ENCODE data around the gene GNB3. TPM values are rescaled to one million over a fixed set of nuclear protein-coding genes. Genes with fewer than 3 reads are reported as not detected.

The GNB3 gene
- total and polyA plus RNA-seq, 2 donors (not counting 3 experiments of a cell fraction or from before 2014, with no cell fraction given): 9.4 to 12.0 TPM

- ChIA-PET POLR2A (no interaction called here), CTCF (no interaction called here)
- dilution Hi-C loops (cut with MboI; ENCODE audit: extremely low pct_ligation_motif_present, low sequenced_read_pairs): no loop called here
- Histone ChIP-seq H3K27ac (ENCODE audit: insufficient read depth, low read depth, low read length) (no peak overlapping the region), H3K79me2 (ENCODE audit: control insufficient read depth, insufficient read depth, low read length) (no peaks in the 10 kb centered on the region), H3K36me3 (ENCODE audit: control insufficient read depth in 2 of 2, extremely low read depth in 1 of 2, insufficient read depth in 2 of 2, low read length in 2 of 2) (no peaks in the 10 kb centered on the region), H3K4me2 (ENCODE audit: insufficient read depth, low read length) (no peak overlapping the region), H3K9me3 (replicated peaks; ENCODE audit: control insufficient read depth, insufficient read depth, low read length) (no peaks in the 10 kb centered on the region), H3K4me1 (ENCODE audit: control insufficient read depth, extremely low read depth, insufficient read depth, low read length) (peaks cover 12% of the 10 kb centered on the region), H3K27me3 (ENCODE audit: control insufficient read depth in 2 of 2, insufficient read depth in 2 of 2, low read length in 2 of 2) (peaks cover 3 to 5% of the 10 kb centered on the region in 2 experiments), H2AFZ (ENCODE audit: low read depth, low read length) (no peak overlapping the region), H4K20me1 (replicated peaks; ENCODE audit: control insufficient read depth, extremely low read depth, insufficient read depth, low read length) (no peaks in the 10 kb centered on the region), H3K9ac (replicated peaks; ENCODE audit: extremely low read depth, insufficient read depth, low read length) (no peak overlapping the region), H3K9me1 (replicated peaks; ENCODE audit: control insufficient read depth, extremely low read depth, insufficient read depth, low read length) (no peaks in the 10 kb centered on the region), H3K4me3 (replicated peaks in 1 of 3; ENCODE audit: insufficient read depth in 1 of 3, low read depth in 1 of 3, low read length in 3 of 3) (no peak overlapping the region)
- no TSS peak for BruUV-seq (replicated peaks)
- TF ChIP-seq POLR2AphosphoS5 (IDR thresholded peaks at IDR 0.05; ENCODE audit: insufficient read depth, low read depth, low read length): no peak
- TF ChIP-seq POLR2A (IDR thresholded peaks at IDR 0.05; ENCODE audit: low read depth, low read length): no peak
- no peak for TF ChIP-seq GATA2 (IDR thresholded peaks at IDR 0.05; ENCODE audit: insufficient read depth, insufficient read length, low read depth, low read length)
- no peak for TF ChIP-seq JUN (IDR thresholded peaks at IDR 0.05; ENCODE audit: borderline replicate concordance, insufficient read depth, insufficient read length, low read depth)
- no peak for TF ChIP-seq FOS (IDR thresholded peaks at IDR 0.05; ENCODE audit: borderline replicate concordance, insufficient read depth, low read length)
- no peak for DNase-seq (ENCODE audit: low read depth, low spot score)
- intact Hi-C loops (cut with micrococcal nuclease): no loop called here
- FAIRE-seq: no peak
Measured at GRCh38 chr12:6818222-6818621, 22.5 kb upstream of the GNB3 start.

GRCh38 chr12:6818645-6819044, 22.1 kb upstream of the GNB3 start:
- TF ChIP-seq CTCF (IDR thresholded peaks at IDR 0.05; ENCODE audit: extremely low read depth in 1 of 2, insufficient read depth in 1 of 2, low read depth in 1 of 2, low read length in 2 of 2) (no peak), FOS (IDR thresholded peaks at IDR 0.05; ENCODE audit: borderline replicate concordance, insufficient read depth, low read length) (no peak), POLR2A (IDR thresholded peaks at IDR 0.05; ENCODE audit: low read depth, low read length) (no peak), MYC (IDR thresholded peaks at IDR 0.05; ENCODE audit: low read depth, low read length) (no peak), GATA2 (IDR thresholded peaks at IDR 0.05; ENCODE audit: insufficient read depth, insufficient read length, low read depth, low read length) (no peak), MAX (IDR thresholded peaks at IDR 0.05; ENCODE audit: insufficient read depth, insufficient read length) (no peak), POLR2AphosphoS5 (IDR thresholded peaks at IDR 0.05; ENCODE audit: insufficient read depth, low read depth, low read length) (no peak), EZH2 (IDR thresholded peaks at IDR 0.05; ENCODE audit: borderline replicate concordance, low read depth, low read length, severe bottlenecking) (no peak), JUN (IDR thresholded peaks at IDR 0.05; ENCODE audit: borderline replicate concordance, insufficient read depth, insufficient read length, low read depth) (no peak)

More at GRCh38 chr12:6818645-6819044, 22.1 kb upstream of the GNB3 start:
- BruUV-seq (replicated peaks): no TSS peak
- CTCF ChIA-PET: interaction anchor here (0.7 kb wide), 1 partner anchor 66 kb away, joined by 4 read pairs; the partner anchor contains the start of gene MLF2
- dilution Hi-C loops (cut with MboI; ENCODE audit: extremely low pct_ligation_motif_present, low sequenced_read_pairs): no loop called here
- FAIRE-seq (no peak), DNase-seq (ENCODE audit: low read depth, low spot score) (no peak)
- peaks cover 3 to 5% of the 10 kb centered on the region in 2 experiments for H3K27me3 ChIP-seq (ENCODE audit: control insufficient read depth in 2 of 2, insufficient read depth in 2 of 2, low read length in 2 of 2)
- no peak overlapping the region for H3K4me3 ChIP-seq (replicated peaks in 1 of 3; ENCODE audit: insufficient read depth in 1 of 3, low read depth in 1 of 3, low read length in 3 of 3)
- no peaks in the 10 kb centered on the region for H3K36me3 ChIP-seq (ENCODE audit: control insufficient read depth in 2 of 2, extremely low read depth in 1 of 2, insufficient read depth in 2 of 2, low read length in 2 of 2)
- no peaks in the 10 kb centered on the region for H3K79me2 ChIP-seq (ENCODE audit: control insufficient read depth, insufficient read depth, low read length)
- no peak overlapping the region for H3K4me2 ChIP-seq (ENCODE audit: insufficient read depth, low read length)
- no peaks in the 10 kb centered on the region for H4K20me1 ChIP-seq (replicated peaks; ENCODE audit: control insufficient read depth, extremely low read depth, insufficient read depth, low read length)
- POLR2A ChIA-PET: no interaction called here
- intact Hi-C loops (cut with micrococcal nuclease): no loop called here
- H2AFZ ChIP-seq (ENCODE audit: low read depth, low read length): no peak overlapping the region
- H3K4me1 ChIP-seq (ENCODE audit: control insufficient read depth, extremely low read depth, insufficient read depth, low read length): peaks cover 12% of the 10 kb centered on the region
- no peak overlapping the region for H3K9ac ChIP-seq (replicated peaks; ENCODE audit: extremely low read depth, insufficient read depth, low read length)
- H3K27ac ChIP-seq (ENCODE audit: insufficient read depth, low read depth, low read length): no peak overlapping the region
- H3K9me1 ChIP-seq (replicated peaks; ENCODE audit: control insufficient read depth, extremely low read depth, insufficient read depth, low read length): no peaks in the 10 kb centered on the region
- H3K9me3 ChIP-seq (replicated peaks; ENCODE audit: control insufficient read depth, insufficient read depth, low read length): no peaks in the 10 kb centered on the region

Data from endothelial cell of umbilical vein (primary cell).